Ovary (tissue), 3 donors: ENCODE measurements around the gene EHBP1.

Experiments used
- EP300 ChIP-seq: sonication (generic); formaldehyde crosslinking; IDR thresholded peaks from one replicate; pipeline ENCODE4 v1.6.1; 2017; ENCODE audit warnings: antibody characterized with exemption
- POLR2A ChIP-seq: fragments of 450-650 bp; IDR thresholded peaks from one replicate; pipeline ENCODE4 v1.6.1; 2017; ENCODE audit warnings: antibody characterized with exemption, mild to moderate bottlenecking, moderate library complexity
- TF ChIP-seq, protein P1 (sequence below), 3 donors: fragments of 450-650 bp in 2 of 3; fragments of 200-600 bp in 1 of 3; IDR thresholded peaks; one replicate each; pipeline versions ENCODE4 v1.5.1 to v1.8.0; 2016 to 2022; ENCODE audit warnings: antibody characterized with exemption in 3 of 3, mild to moderate bottlenecking in 1 of 3
- donor health status: DM: no; HTN: no; CAD: no.

- TF ChIP-seq, protein P1, sequence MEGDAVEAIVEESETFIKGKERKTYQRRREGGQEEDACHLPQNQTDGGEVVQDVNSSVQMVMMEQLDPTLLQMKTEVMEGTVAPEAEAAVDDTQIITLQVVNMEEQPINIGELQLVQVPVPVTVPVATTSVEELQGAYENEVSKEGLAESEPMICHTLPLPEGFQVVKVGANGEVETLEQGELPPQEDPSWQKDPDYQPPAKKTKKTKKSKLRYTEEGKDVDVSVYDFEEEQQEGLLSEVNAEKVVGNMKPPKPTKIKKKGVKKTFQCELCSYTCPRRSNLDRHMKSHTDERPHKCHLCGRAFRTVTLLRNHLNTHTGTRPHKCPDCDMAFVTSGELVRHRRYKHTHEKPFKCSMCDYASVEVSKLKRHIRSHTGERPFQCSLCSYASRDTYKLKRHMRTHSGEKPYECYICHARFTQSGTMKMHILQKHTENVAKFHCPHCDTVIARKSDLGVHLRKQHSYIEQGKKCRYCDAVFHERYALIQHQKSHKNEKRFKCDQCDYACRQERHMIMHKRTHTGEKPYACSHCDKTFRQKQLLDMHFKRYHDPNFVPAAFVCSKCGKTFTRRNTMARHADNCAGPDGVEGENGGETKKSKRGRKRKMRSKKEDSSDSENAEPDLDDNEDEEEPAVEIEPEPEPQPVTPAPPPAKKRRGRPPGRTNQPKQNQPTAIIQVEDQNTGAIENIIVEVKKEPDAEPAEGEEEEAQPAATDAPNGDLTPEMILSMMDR (IDR thresholded peaks at IDR 0.05): no peak
- TF ChIP-seq POLR2A (no peak), EP300 (no peak)
Observed at GRCh38 chr2:63051795-63052333, 346.4 kb downstream of the EHBP1 start.
